ENCODE results near the gene RAPGEF5.

Gene RAPGEF5

GRCh38 chr7:22187691-22188348 is 169.1 kb downstream of the RAPGEF5 start:
- DNase-seq (ENCODE audit: low spot score): no peak

DNA sequence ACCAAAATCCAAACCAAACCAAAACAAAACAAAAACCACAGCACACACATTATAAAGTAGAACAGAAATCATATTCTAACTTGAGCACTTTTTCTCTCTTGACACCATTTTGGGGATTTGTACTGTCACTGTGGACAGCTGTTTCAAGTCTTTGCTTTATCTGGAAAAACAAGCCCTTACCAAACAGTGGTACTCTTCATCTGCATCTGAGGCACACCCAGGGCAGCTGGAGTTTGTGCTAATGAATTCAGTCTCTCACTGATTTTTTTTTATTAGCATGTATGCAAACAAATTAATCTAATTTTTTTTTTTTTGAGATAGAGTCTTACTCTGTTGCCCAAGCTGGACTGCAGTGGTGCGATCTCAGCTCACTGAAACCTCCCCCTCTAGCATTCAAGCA is 171.4 kb downstream of the RAPGEF5 start:
- no peak for DNase-seq (ENCODE audit: low spot score)

GRCh38 chr7:22184549-22185199 is 172.3 kb downstream of the RAPGEF5 start:
- no peak for DNase-seq (ENCODE audit: low spot score)

- DNase-seq (ENCODE audit: low spot score): no peak
These were observed 173.3 kb downstream of the RAPGEF5 start for GRCh38 chr7:22183522-22184280.

GRCh38 chr7:22182149-22182548 is 174.8 kb downstream of the RAPGEF5 start:
- no peak for DNase-seq (ENCODE audit: low spot score)

DNA sequence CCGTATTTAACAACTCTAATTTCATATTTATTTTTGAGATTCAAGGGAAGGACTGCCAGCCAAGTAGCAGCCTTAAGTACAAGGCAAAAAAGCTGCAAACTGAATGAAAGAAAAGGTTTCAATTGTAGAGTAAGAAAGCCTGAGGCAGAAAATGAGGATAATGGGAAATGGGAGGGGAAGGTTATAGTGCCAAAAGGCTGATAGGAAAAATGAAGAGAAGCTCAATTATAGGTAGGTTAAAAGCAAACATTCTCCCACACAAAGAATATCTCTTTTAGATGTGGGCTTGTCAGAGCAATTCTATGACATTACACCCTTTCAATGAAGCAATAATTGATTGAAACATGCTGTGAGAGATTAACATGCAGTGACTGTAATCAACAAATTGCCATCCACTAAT is 175.3 kb downstream of the RAPGEF5 start:
- no peak for DNase-seq (ENCODE audit: low spot score)

- no peak for DNase-seq (ENCODE audit: low spot score)
These were observed 177.5 kb downstream of the RAPGEF5 start for GRCh38 chr7:22179442-22179879.

DNA sequence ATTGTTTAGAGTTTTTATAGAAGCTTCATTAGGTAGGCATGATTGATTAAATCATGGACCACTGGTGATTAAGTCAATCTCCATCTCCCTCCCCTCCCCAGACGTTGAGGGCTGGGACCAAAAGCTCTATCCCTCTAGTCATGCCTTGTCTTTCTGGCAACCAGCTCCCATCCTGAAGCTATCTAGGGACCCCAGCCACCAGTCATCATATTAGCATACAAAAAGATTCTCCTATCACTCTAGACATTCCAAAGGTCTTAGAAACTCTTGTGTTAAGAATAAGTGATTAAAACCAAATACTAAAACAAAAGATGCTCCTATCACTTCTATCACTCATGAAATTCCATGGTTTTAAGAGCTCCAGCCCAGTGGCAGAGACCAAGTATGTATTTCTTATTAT is 178.2 kb downstream of the RAPGEF5 start:
- DNase-seq (ENCODE audit: low spot score): no peak

GRCh38 chr7:22176791-22177412 is 180.1 kb downstream of the RAPGEF5 start:
- no peak for DNase-seq (ENCODE audit: low spot score)

- no peak for DNase-seq (ENCODE audit: low spot score)
These were observed 182.4 kb downstream of the RAPGEF5 start for GRCh38 chr7:22174574-22174953.

DNA sequence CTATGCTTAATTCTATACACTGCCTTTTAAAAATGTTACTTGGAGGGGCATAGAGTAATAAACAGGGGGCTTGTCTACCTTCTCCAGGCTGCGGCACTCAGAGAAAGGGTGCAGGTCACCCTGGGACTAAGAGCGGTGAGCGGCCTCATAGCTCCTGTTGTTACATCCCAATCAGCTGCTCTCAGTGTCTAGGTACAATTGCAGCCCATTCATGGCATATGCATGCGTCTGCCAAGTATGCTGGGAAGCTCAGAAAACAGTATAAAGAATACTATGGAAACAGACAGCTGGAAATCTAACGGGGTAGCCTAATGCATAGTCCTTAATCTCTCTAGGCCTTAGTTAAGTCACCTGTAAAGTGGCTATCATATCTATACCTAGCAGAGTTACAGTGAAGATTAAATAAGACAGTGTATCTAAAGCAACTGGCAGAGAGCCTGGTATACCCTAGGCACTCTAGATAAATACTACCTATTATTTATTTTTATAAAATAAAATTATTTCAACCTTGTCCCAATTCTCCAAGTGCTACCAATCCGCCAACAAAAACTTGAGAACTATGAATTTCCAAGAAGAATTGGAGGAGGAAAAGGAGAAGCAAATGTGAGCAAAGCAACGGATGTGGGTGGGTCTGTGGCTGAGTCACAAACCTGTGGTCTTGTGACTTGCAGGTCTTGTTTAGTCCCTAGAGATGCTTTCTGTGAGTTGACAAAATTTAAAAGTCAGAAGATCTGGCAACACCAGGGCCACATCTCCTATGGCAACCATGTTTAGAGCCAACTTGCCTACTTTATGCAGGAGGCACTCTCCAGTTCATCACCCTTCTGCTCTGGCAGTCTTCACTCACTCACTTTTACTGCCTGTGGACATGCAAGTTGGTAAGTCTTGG is 183.0 kb downstream of the RAPGEF5 start:
- DNase-seq (ENCODE audit: low spot score): no peak

- no peak for DNase-seq (ENCODE audit: low spot score)
These were observed 188.8 kb downstream of the RAPGEF5 start for GRCh38 chr7:22168129-22168634.

- DNase-seq (ENCODE audit: low spot score): no peak
These were observed 189.5 kb downstream of the RAPGEF5 start for GRCh38 chr7:22167482-22167881.

DNA sequence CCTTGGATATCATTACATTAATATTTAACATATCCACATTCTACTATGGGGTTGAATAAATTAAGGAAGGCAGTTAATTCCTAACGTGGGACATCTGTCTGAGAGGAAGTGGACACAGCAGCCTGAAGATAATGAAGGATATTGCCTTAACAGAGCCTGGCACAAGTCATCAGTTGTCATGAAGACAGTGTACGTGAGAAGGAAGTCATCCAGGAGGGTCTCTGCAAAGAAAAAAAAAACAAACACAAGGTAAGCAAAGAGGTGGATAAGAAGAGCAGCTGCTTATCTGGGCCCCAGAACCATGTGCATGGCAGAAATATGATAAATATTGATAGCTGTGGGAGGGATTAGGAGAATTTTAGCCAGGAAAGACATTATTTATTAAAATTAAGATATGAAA is 190.0 kb downstream of the RAPGEF5 start:
- DNase-seq (ENCODE audit: low spot score): no peak

DNA sequence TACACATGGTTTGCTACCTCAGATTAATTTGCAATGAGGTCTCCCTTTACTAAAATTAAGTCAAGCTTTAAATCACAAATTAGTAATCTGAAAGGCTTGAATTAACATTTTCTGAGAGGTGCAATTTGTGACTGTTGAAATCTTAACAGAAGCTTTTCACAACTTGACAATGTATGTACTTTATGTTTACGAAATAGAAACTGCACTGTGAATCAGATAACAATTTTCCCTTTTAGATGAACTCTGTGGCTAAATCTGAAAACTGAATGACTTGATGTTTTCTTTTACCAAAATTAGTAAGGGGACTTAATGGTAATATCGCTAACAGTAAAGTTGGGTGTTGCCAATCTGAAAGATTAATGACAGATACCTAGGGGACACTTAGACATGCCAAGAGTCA is 197.6 kb downstream of the RAPGEF5 start:
- DNase-seq (ENCODE audit: low spot score): no peak

DNA sequence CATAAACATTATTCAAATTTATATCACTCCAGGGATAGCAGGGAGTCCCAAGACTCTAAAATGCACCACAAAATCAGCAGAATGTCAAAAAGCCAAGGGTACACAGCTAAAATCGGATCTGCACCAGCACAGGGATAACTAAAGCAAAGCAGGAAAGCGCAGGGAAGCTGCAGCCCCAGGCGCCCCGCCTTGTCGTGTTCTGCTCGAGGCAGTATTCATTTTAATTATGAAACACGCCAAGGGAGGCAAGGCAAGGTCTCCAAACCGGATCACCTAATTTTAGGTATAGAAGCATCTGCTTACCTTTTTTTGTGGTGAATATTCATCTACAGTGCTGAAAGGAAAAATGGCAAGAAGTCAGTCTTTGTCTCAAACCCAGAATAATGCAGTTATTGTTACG is 199.4 kb downstream of the RAPGEF5 start:
- no peak for DNase-seq (ENCODE audit: low spot score)

GRCh38 chr7:22156205-22156604 is 200.7 kb downstream of the RAPGEF5 start:
- DNase-seq (ENCODE audit: low spot score): no peak

- DNase-seq (ENCODE audit: low spot score): no peak
These were observed 202.8 kb downstream of the RAPGEF5 start for GRCh38 chr7:22154143-22154529.

DNA sequence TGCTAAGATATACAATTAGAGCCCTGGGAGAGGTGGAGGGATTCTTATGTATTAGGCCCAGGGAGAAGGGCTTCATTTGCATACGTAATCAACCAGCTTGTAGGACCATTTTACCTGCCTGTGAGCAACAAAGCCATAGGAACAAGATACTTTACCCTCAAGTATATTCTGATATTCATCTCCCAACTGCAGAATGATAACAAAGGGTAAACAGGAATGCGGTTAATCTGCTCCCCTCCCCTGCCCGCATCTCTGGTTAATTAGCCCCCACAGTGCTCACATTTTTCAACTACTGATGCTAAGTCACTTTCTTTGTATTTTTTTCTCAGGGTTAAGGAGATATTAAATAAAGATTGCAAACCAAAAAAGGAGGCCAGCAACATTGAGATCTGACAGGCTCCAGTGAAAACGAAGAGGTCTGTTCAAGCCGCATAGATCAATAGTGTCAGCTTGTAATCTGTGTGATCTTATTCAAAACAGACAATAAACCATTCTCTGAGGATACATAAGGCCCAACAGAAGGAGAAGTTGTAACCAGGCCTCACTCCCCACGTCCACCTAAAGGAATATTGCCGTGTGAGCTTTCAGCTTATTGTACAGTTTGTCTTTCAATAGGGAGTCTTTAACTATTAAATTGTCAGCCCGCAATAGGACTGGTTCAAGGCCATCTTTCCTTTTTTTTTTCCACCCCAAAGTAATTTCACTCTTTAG is 203.4 kb downstream of the RAPGEF5 start:
- DNase-seq (ENCODE audit: low spot score): no peak

DNA sequence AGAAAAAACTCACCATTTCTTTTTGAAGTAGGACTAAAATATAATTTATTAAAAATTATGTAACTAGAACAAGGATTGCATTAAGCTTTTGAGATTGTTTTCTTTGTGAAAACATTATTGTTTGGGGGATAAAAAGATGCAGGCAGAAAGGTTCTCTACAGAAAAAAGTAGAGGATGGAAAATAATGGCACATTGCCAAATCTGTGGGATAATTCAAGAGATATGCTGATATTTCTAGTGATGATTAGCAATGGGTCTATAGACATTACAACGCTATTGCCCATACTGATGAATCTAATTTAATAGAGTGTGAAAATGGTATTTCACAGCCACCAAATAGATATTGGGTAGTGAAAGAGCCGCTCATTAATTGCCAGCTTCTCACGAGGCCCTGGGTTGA is 204.3 kb downstream of the RAPGEF5 start:
- DNase-seq (ENCODE audit: low spot score): no peak

DNA sequence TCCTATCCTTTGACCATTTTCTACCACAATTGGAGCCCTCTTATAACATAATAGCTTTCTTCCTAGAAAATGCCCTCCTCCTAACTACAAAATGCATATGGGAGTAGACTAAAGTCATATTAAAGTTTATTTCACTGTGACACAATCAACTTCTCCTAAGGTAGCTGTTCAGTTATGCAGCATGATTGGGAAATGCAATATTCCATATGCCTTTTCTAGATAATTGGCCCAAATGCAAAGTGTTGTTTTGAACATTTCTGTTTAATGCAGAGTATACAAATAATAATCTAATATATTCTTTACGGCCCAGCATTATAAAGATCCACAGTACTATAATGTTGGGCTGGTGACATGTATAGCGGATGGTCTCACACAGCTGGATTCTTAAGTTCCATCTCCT is 205.1 kb downstream of the RAPGEF5 start:
- no peak for DNase-seq (ENCODE audit: low spot score)
